ENCODE results near the gene RAB27A. TPM values are rescaled to one million over a fixed set of nuclear protein-coding genes. Genes with fewer than 3 reads are reported as not detected.
A peak's percentile ranks its signal among the peaks of the same experiment; 100 is the strongest.
"Not testable (repeated sequence)": the region's sequence is repeated elsewhere in the genome, so short reads cannot be mapped to it uniquely, and the experiment has no call there.

Gene RAB27A
- total RNA-seq, 6 experiments from 2014 or later: 15.9 to 41.4 (median 21.0) TPM

DNA sequence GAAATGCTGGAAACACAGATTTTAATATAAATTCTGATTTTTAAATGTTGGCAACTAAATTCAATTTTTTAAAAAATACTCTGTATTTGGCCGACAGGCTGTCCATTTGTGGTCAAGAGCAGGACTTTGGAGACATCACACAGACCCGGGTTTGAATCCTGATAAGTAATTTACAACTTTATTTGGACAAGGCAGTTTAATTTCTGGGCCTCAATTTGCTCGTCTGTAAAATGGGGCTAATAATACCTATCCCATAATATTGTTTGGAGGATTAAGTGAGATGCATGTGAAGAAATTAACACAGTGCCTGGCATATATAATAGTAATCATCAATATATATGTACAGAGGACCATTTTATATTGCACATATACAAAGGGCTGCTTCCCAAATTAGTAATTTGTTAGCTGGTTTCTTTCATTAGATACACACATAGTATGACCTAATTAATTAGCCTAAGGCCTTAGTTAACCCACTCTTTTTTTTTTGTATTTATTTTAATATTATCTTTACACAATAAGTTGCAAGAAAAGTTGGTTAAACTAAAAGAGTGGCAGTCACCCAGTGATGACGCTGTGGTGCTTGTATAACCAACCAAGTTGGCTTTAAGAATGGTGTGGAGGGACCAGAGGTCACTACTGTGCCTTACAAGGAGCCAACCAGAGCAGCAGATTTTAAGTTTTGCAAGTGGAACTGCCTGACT lies 30.1 kb upstream of the RAB27A start:
- H3K27ac ChIP-seq: peak overlapping the region in 2 of 3 donors; percentile 93 to 95
- intact Hi-C loops (cut with DNase I): no loop called here
- peak in 2 of 4 donors; percentile 12 to 45 for ATAC-seq
- no peaks in the 10 kb centered on the region for H3K27me3 ChIP-seq
- DNase-seq: no peak
- H3K9me3 ChIP-seq: no peaks in the 10 kb centered on the region
- no peak for TF ChIP-seq POLR2A (IDR thresholded peaks at IDR 0.05)
- TF ChIP-seq, protein P1, sequence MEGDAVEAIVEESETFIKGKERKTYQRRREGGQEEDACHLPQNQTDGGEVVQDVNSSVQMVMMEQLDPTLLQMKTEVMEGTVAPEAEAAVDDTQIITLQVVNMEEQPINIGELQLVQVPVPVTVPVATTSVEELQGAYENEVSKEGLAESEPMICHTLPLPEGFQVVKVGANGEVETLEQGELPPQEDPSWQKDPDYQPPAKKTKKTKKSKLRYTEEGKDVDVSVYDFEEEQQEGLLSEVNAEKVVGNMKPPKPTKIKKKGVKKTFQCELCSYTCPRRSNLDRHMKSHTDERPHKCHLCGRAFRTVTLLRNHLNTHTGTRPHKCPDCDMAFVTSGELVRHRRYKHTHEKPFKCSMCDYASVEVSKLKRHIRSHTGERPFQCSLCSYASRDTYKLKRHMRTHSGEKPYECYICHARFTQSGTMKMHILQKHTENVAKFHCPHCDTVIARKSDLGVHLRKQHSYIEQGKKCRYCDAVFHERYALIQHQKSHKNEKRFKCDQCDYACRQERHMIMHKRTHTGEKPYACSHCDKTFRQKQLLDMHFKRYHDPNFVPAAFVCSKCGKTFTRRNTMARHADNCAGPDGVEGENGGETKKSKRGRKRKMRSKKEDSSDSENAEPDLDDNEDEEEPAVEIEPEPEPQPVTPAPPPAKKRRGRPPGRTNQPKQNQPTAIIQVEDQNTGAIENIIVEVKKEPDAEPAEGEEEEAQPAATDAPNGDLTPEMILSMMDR (IDR thresholded peaks at IDR 0.05): no peak
- H3K36me3 ChIP-seq: no peaks in the 10 kb centered on the region
- peak overlapping the region; percentile 63 to 78 (median 77) for H3K4me3 ChIP-seq
- 43% methylated on average over 4 of the region's 4 CpGs for WGBS (ENCODE audit: insufficient coverage, low coverage, low lambda C conversion rate, missing lambda C conversion rate)
- peaks cover 0 to 13% (median 0%) of the 10 kb centered on the region in 4 donors for H3K4me1 ChIP-seq

DNA sequence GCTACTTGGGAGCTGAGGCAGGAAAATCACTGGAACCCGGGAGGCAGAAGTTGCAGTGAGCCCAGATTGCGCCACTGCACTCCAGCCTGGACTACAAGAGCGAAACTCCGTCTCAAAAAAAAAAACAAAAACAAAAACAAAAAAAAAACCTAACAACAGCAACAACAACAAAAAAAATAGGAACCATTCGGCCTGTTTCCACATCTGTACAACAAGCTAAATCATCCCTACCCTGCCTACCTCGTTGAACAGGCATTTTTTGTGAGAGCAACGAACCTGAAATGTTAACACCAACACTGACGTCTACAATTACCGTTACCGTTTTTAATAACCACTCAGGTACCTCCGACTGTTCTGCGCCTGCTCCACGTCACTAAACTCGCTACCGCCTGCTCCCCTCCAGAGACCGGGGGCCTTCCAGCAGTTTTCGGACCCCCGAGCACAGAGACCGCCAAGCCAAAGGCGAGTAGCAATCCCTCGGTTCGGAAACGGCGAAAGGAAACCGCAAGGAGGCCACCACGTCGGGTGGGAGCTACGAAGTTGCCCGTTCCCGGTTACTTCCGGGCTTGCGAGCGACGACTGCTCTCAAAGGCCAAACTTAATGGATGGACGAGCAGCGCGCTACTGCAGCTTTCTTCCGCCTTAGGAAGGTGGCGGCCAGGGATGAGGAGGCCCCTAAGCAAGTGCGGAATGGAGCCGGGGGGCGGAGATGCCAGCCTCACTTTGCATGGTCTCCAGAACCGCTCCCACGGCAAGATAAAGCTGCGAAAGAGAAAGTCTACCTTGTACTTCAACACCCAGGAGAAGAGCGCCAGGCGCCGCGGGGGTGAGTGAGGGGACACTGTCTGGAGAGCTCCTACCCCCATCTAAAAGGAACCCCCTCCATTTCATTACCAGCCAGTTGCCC lies 29.2 kb upstream of the RAB27A start, which contains the start of the genes PIGB and PIGBOS1:
PIGB (plus strand) TSS at position 635 of the 907 bp plus-strand sequence; CDS start at position 664, 29 bp downstream.
PIGBOS1 (minus strand) TSS at position 536 of the 907 bp plus-strand sequence. CDS start 1,331 bp downstream, outside the sequence.
- Histone ChIP-seq H3K4me3 (peak within 1 kb of the TSS; percentile 63 to 78 (median 77)), H3K36me3 (peaks cover 0 to under 1% (median 0%) of the 10 kb centered on the region in 4 donors), H3K9me3 (no peaks in the 10 kb centered on the region), H3K27ac (peak within 1 kb of the TSS; percentile 93 to 95 (median 94)), H3K27me3 (no peaks in the 10 kb centered on the region), H3K4me1 (peaks cover 0 to 13% (median 0%) of the 10 kb centered on the region in 4 donors)
- intact Hi-C loops (cut with DNase I): no loop called here
- WGBS (ENCODE audit: insufficient coverage, low coverage, low lambda C conversion rate, missing lambda C conversion rate): under 1% methylated on average over 17 of the region's 49 CpGs
- ATAC-seq (peak; percentile 97 to 98 (median 98)), DNase-seq (peak; percentile 86 to 91 (median 89))
- TF ChIP-seq, protein P1 (IDR thresholded peaks at IDR 0.05): no peak
- TF ChIP-seq POLR2A (IDR thresholded peaks at IDR 0.05): peak; percentile 73

DNA sequence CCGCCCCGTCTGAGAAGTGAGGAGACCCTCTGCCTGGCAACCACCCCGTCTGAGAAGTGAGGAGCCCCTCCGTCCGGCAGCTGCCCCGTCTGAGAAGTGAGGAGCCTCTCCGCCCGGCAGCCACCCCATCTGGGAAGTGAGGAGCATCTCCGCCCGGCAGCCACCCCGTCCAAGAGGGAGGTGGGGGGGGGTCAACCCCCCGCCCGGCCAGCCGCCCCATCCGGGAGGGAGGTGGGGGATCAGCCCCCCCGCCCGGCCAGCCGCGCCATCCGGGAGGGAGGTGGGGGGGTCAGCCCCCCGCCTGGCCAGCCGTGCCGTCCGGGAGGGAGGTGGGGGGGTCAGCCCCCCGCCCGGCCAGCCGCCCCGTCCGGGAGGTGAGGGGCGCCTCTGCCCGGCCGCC lies 13.2 kb upstream of the RAB27A start:
- intact Hi-C loops (cut with DNase I); DNase-seq; H3K27ac ChIP-seq; H3K4me1 ChIP-seq; H3K27me3 ChIP-seq; ATAC-seq; H3K9me3 ChIP-seq; H3K36me3 ChIP-seq; H3K4me3 ChIP-seq: not testable (repeated sequence)
- WGBS (ENCODE audit: insufficient coverage, low coverage, low lambda C conversion rate, missing lambda C conversion rate): no CpG with 5 or more reads among the region's 32 CpGs

DNA sequence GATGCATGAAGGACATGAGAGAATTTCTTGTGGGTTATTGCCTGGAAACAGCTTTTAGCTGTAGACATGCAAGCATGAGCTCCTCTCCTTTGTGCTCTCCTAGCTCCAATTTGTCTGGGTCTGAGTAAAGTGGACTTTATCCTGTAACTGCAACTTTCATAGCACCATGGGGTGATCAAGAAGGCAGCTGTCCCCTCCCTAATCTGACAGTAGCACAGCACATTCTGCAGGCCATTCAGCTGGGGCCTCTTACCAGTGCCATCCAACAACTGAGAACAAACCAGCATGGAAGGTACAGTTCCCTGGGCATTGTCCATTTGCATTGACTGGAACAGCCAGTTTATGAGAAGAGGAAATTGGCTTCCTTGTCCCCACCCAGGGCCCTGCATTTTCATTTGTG lies 7.7 kb upstream of the RAB27A start:
- H3K36me3 ChIP-seq: no peaks in the 10 kb centered on the region
- no peaks in the 10 kb centered on the region for H3K27me3 ChIP-seq
- DNase-seq (no peak), ATAC-seq (no peak)
- no peak overlapping the region for H3K27ac ChIP-seq
- H3K4me3 ChIP-seq: no peak overlapping the region
- H3K4me1 ChIP-seq: no peaks in the 10 kb centered on the region
- intact Hi-C loops (cut with DNase I): no loop called here
- H3K9me3 ChIP-seq: no peaks in the 10 kb centered on the region
- no peak for TF ChIP-seq POLR2A (IDR thresholded peaks at IDR 0.05)
- TF ChIP-seq, protein P1 (IDR thresholded peaks at IDR 0.05): no peak
